Astrocyte of the spinal cord (primary cell): ENCODE measurements around the gene MAST4.

ENCODE experiments used
- DNase-seq: peaks from one replicate; pipeline ENCODE4 v3.0.0; 2011; ENCODE audit warnings: low read depth, low spot score
- H3K4me3 ChIP-seq: 2 replicates; pipeline ENCODE4 v1.5.1; 2011; ENCODE audit warnings: low read depth, mild to moderate bottlenecking, low read length, moderate library complexity
- CTCF ChIP-seq: IDR thresholded peaks from 2 replicates; pipeline ENCODE4 v1.5.1; 2012; ENCODE audit warnings: low read depth, mild to moderate bottlenecking, low read length, inconsistent platforms
- in situ Hi-C: cut with HindIII; loops from 2 replicates; pipeline ENCODE4 v1.10.0; 2017; ENCODE audit warnings: low sequenced_read_pairs

The MAST4 gene

GRCh38 chr5:67003935-67004729, 407.9 kb downstream of the MAST4 start:
- DNase-seq = peak; percentile 88
- H3K4me3 ChIP-seq = peak overlapping the region; percentile 61
- in situ Hi-C loops = no loop called here
- no peak for TF ChIP-seq CTCF

GRCh38 chr5:67004730-67005350, 408.6 kb downstream of the MAST4 start:
- in situ Hi-C loops = no loop called here
- H3K4me3 ChIP-seq = peak overlapping the region; percentile 61
- TF ChIP-seq CTCF = no peak
- DNase-seq = no peak

GRCh38 chr5:67005737-67006499, 409.7 kb downstream of the MAST4 start:
- in situ Hi-C loops = no loop called here
- no peak for TF ChIP-seq CTCF
- peak overlapping the region; percentile 61 for H3K4me3 ChIP-seq
- no peak for DNase-seq

- TF ChIP-seq CTCF = no peak
- no peak for DNase-seq
- no peak overlapping the region for H3K4me3 ChIP-seq
- in situ Hi-C loops = no loop called here
Measured at GRCh38 chr5:67006500-67006848, 410.3 kb downstream of the MAST4 start.

- DNase-seq = no peak
- in situ Hi-C loops = no loop called here
- H3K4me3 ChIP-seq = no peak overlapping the region
- no peak for TF ChIP-seq CTCF
Measured at GRCh38 chr5:67009028-67009427, 412.8 kb downstream of the MAST4 start.

GRCh38 chr5:67010684-67011409, 414.7 kb downstream of the MAST4 start:
- in situ Hi-C loops = no loop called here
- no peak for TF ChIP-seq CTCF
- peak; percentile 87 for DNase-seq
- no peak overlapping the region for H3K4me3 ChIP-seq
